ENCODE results near the gene KSR2. TPM values are rescaled to one million over a fixed set of nuclear protein-coding genes. Genes with fewer than 3 reads are reported as not detected.

KSR2 gene
- total RNA-seq, 4 donors from 2014 or later: 0.02 to 0.10 TPM; not detected in 2

DNA sequence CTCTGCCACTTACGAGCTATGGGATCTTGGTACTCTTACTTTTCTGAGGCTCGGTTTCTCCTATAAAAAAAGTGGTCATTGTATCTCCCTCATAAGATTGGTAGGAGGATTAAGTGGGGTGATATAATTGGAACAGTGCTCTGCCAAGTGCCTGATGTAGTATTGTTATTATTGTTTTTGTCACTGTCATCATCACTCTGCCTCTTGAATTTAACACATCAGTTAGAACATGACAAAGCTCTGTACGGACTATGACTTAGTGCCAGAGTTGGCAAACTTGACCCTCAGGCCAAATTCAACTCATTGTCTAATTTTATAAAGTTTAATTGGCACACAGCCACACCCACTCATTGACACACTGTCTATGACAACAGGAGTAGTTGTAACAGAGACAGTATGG lies 378.4 kb downstream of the KSR2 start:
- TF ChIP-seq, protein P1, sequence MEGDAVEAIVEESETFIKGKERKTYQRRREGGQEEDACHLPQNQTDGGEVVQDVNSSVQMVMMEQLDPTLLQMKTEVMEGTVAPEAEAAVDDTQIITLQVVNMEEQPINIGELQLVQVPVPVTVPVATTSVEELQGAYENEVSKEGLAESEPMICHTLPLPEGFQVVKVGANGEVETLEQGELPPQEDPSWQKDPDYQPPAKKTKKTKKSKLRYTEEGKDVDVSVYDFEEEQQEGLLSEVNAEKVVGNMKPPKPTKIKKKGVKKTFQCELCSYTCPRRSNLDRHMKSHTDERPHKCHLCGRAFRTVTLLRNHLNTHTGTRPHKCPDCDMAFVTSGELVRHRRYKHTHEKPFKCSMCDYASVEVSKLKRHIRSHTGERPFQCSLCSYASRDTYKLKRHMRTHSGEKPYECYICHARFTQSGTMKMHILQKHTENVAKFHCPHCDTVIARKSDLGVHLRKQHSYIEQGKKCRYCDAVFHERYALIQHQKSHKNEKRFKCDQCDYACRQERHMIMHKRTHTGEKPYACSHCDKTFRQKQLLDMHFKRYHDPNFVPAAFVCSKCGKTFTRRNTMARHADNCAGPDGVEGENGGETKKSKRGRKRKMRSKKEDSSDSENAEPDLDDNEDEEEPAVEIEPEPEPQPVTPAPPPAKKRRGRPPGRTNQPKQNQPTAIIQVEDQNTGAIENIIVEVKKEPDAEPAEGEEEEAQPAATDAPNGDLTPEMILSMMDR (IDR thresholded peaks at IDR 0.05 in 4 of 5, conservative IDR thresholded peaks at IDR 0.05 in 1 of 5): no peak
- TF ChIP-seq POLR2A (IDR thresholded peaks at IDR 0.05): no peak
- ATAC-seq: no peak
- intact Hi-C loops (cut with DNase I; ENCODE audit: low total_unique reads): no loop called here
- Histone ChIP-seq H3K4me3 (no peak overlapping the region), H3K36me3 (no peaks in the 10 kb centered on the region), H3K27ac (no peak overlapping the region), H3K27me3 (peaks cover 0 to 2% (median 0%) of the 10 kb centered on the region in 3 donors), H3K9me3 (no peaks in the 10 kb centered on the region), H3K4me1 (no peaks in the 10 kb centered on the region)
- no peak for DNase-seq
- in situ Hi-C loops (cut with MboI; ENCODE audit: low sequenced_read_pairs in 4 of 4): loop anchor here in 3 of 4 donors (25.0 kb wide), 2 partner anchors 353 to 378 kb away; no protein-coding TSS in a partner anchor

DNA sequence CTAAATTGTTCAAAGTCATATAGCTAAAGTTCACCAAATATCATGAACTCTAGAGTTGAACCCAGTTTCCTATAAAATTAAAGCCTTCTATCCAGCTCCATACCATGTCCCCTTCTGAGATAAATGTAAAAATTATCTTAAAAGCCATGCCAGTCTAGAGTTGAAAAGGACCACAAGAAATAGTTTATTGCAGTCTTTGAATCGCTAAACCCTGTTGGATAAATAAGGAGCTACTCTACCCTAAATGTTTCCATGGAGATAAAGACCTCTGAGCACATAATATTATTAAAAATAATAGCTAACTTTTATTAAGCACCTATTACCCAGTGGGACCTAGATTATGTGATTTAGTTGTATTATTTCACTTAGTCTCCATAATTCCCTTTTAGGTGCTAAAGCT lies 379.8 kb downstream of the KSR2 start:
- Histone ChIP-seq H3K9me3 (no peaks in the 10 kb centered on the region), H3K36me3 (no peaks in the 10 kb centered on the region), H3K4me1 (no peaks in the 10 kb centered on the region), H3K27me3 (peaks cover 0 to 2% (median 0%) of the 10 kb centered on the region in 3 donors), H3K4me3 (no peak overlapping the region), H3K27ac (no peak overlapping the region)
- ATAC-seq (no peak), DNase-seq (no peak)
- in situ Hi-C loops (cut with MboI; ENCODE audit: low sequenced_read_pairs in 4 of 4) (loop anchor here (5.0 to 25.0 kb wide), 5 partner anchors 217 to 377 kb away; partner anchors contain the start of gene NOS1 (in 1 of the 4)), intact Hi-C loops (cut with DNase I; ENCODE audit: low total_unique reads) (loop anchor here (5.0 to 10.0 kb wide), 3 partner anchors 114 to 352 kb away; no protein-coding TSS in a partner anchor)
- no peak for TF ChIP-seq POLR2A (IDR thresholded peaks at IDR 0.05)
- TF ChIP-seq, protein P1 (IDR thresholded peaks at IDR 0.05 in 4 of 5, conservative IDR thresholded peaks at IDR 0.05 in 1 of 5): no peak

DNA sequence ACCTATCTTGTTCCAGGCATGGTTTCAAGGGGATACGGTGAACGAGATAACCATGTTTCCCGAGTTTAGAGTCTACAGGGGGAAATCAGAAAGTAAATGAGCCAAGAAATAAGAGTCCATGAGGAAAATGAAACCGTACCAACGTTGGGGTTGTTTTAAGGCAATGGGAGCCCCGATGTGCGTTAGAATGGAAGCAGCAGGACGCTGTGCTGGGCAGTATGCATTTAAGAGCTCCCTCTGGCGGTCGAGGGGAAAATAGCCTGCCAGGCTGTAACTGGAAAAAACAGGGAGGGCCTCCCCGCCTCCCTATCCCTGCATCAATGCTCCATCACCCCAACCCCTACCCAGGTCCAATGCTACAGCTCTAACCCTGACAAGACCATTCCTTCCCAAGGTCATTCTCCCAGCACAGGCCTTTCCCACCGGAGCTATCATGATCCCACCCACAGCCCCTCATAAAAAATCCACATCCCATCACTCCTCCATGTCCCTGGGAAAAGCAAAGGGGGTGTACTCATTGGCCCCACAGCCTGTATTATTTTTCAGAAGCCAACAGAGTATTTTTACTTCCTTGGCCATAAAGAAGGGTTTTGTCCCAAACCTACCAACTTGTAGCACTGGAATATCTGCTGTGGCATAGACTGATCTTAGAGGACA lies 381.0 kb downstream of the KSR2 start:
- intact Hi-C loops (cut with DNase I; ENCODE audit: low total_unique reads): loop anchor here (1.0 to 10.0 kb wide), 6 partner anchors 113 to 350 kb away; no protein-coding TSS in a partner anchor
- H3K27ac ChIP-seq: no peak overlapping the region
- peaks cover 0 to 5% (median 0%) of the 10 kb centered on the region in 3 donors for H3K27me3 ChIP-seq
- ATAC-seq (peak; percentile 83 to 91), DNase-seq (peak; percentile 27 to 65)
- TF ChIP-seq POLR2A (IDR thresholded peaks at IDR 0.05): no peak
- TF ChIP-seq, protein P1 (IDR thresholded peaks at IDR 0.05 in 4 of 5, conservative IDR thresholded peaks at IDR 0.05 in 1 of 5): peak; percentile 87 to 92 (median 90)
- H3K4me1 ChIP-seq: no peaks in the 10 kb centered on the region
- H3K9me3 ChIP-seq: no peaks in the 10 kb centered on the region
- no peaks in the 10 kb centered on the region for H3K36me3 ChIP-seq
- in situ Hi-C loops (cut with MboI; ENCODE audit: low sequenced_read_pairs in 4 of 4): loop anchor here (5.0 to 25.0 kb wide), 5 partner anchors 215 to 375 kb away; partner anchors contain the start of gene NOS1 (in 1 of the 4)
- H3K4me3 ChIP-seq: peak overlapping the region in 3 of 4 donors; percentile 27 to 33 (median 30)

DNA sequence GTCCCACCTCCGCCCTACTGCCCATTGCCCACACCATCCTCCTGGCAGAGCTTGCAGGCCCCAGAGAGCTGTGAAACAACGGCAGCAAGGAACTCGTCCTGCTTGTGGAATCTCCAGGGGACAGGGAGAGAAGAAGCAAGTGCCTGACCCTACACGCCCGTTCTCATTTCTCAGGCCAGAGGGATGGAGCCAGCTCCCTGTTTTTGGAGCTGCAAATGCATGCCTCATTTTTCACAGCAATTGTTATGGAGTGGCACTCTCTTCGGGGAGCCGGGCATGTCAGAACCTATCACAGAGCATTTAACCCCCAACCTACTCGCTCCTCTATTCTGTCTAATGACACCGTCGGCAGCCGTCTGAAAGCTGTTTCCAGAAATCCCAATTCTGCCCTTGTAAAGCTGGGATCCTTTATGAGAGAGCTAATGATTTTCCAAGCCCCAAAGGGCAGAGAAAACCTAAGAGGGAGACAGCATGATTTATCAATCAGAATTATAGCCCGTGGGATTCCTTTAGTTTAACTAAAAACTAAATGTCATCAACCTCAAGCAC lies 385.0 kb downstream of the KSR2 start:
- Histone ChIP-seq H3K27me3 (peaks cover 0 to 6% (median 0%) of the 10 kb centered on the region in 3 donors), H3K27ac (no peak overlapping the region), H3K36me3 (no peaks in the 10 kb centered on the region), H3K4me3 (no peak overlapping the region), H3K4me1 (peaks cover 0 to 10% of the 10 kb centered on the region in 2 donors), H3K9me3 (no peaks in the 10 kb centered on the region)
- intact Hi-C loops (cut with DNase I; ENCODE audit: low total_unique reads): loop anchor here (10.0 kb wide), 2 partner anchors 109 to 251 kb away; no protein-coding TSS in a partner anchor
- no peak for ATAC-seq
- no peak for DNase-seq
- in situ Hi-C loops (cut with MboI; ENCODE audit: low sequenced_read_pairs in 4 of 4): loop anchor here (10.0 to 25.0 kb wide), 3 partner anchors 219 to 371 kb away; partner anchors contain the start of gene NOS1 (in 1 of the 4)
- TF ChIP-seq, protein P1 (IDR thresholded peaks at IDR 0.05 in 4 of 5, conservative IDR thresholded peaks at IDR 0.05 in 1 of 5): no peak
- TF ChIP-seq POLR2A (IDR thresholded peaks at IDR 0.05): no peak

Measured in gastrocnemius medialis (tissue), 4 donors.